GM18502 (cell line): ENCODE measurements around the gene UPK3A.
A peak's percentile ranks its signal among the peaks of the same experiment; 100 is the strongest.

Experiments used
- ATAC-seq: cut with Tn5 transposase; IDR thresholded peaks from one replicate; pipeline ENCODE4 v1.9.1; 2021; ENCODE audit warnings: mild to moderate bottlenecking; ENCODE audit not compliant: unreplicated experiment, poor library complexity

UPK3A gene

GRCh38 chr22:45306139-45306538, 21.4 kb downstream of the UPK3A start:
- ATAC-seq = no peak

- ATAC-seq = no peak
Observed at GRCh38 chr22:45308391-45308956, 23.7 kb downstream of the UPK3A start.

- no peak for ATAC-seq
Observed at GRCh38 chr22:45308957-45309421, 24.2 kb downstream of the UPK3A start.

GRCh38 chr22:45309422-45310227, 24.9 kb downstream of the UPK3A start, which contains the start of gene FAM118A:
Gene FAM118A (plus strand): TSS chr22:45309934. CDS start chr22:45322380, 12,446 bp downstream.
- ATAC-seq = peak; percentile 83

- ATAC-seq = no peak
Observed at GRCh38 chr22:45310331-45310976, 25.7 kb downstream of the UPK3A start.

- ATAC-seq = no peak
Observed at GRCh38 chr22:45310977-45311531, 26.3 kb downstream of the UPK3A start.

GRCh38 chr22:45312415-45312814, 27.7 kb downstream of the UPK3A start:
- ATAC-seq = no peak

GRCh38 chr22:45312856-45313255, 28.1 kb downstream of the UPK3A start:
- ATAC-seq = no peak

GRCh38 chr22:45314054-45314721, 29.4 kb downstream of the UPK3A start:
- ATAC-seq = no peak

GRCh38 chr22:45314786-45315185, 30.0 kb downstream of the UPK3A start:
- no peak for ATAC-seq

GRCh38 chr22:45316796-45317526, 32.2 kb downstream of the UPK3A start:
- no peak for ATAC-seq

- no peak for ATAC-seq
Observed at GRCh38 chr22:45317551-45318167, 32.9 kb downstream of the UPK3A start.

GRCh38 chr22:45318168-45318557, 33.4 kb downstream of the UPK3A start:
- ATAC-seq = peak; percentile 65

- ATAC-seq = peak; percentile 31
Observed at GRCh38 chr22:45318558-45319323, 34.0 kb downstream of the UPK3A start.

- no peak for ATAC-seq
Observed at GRCh38 chr22:45319324-45319685, 34.6 kb downstream of the UPK3A start.

GRCh38 chr22:45320357-45320976, 35.7 kb downstream of the UPK3A start:
- no peak for ATAC-seq

GRCh38 chr22:45321827-45322226, 37.1 kb downstream of the UPK3A start:
- no peak for ATAC-seq

- ATAC-seq = no peak
Observed at GRCh38 chr22:45322873-45323525, 38.2 kb downstream of the UPK3A start.
